Nephron progenitor cell (in vitro differentiated cells): ENCODE measurements around the gene EID2.

Experiments
- DNase-seq: peaks from one replicate; pipeline ENCODE4 v3.0.0; 2021
- H3K27ac Mint-ChIP-seq: 2 replicates; pipeline ENCODE4 v1.8.0; 2021; ENCODE audit warnings: mild to moderate bottlenecking, moderate library complexity, mixed read lengths
- H3K27me3 Mint-ChIP-seq: 2 replicates; pipeline ENCODE4 v1.8.0; 2021; ENCODE audit warnings: mild to moderate bottlenecking, low read depth, mixed read lengths; ENCODE audit not compliant: poor library complexity
- H3K36me3 Mint-ChIP-seq: 2 replicates; pipeline ENCODE4 v1.8.0; 2021; ENCODE audit warnings: low read depth, mixed read lengths
- H3K4me1 Mint-ChIP-seq: 2 replicates; pipeline ENCODE4 v1.8.0; 2021; ENCODE audit warnings: mixed read lengths
- H3K4me3 Mint-ChIP-seq: 2 replicates; pipeline ENCODE4 v1.8.0; 2021; ENCODE audit warnings: mild to moderate bottlenecking, moderate library complexity, mixed read lengths
- H3K9me3 Mint-ChIP-seq: 2 replicates; pipeline ENCODE4 v1.8.0; 2021; ENCODE audit warnings: mild to moderate bottlenecking, moderate library complexity, mixed read lengths
- TF ChIP-seq, protein P1 (sequence below): fragments of 200-600 bp; sonication (generic); IDR thresholded peaks from 2 replicates; pipeline ENCODE4 v1.5.0; 2021; ENCODE audit warnings: antibody characterized with exemption

EID2 gene

DNA sequence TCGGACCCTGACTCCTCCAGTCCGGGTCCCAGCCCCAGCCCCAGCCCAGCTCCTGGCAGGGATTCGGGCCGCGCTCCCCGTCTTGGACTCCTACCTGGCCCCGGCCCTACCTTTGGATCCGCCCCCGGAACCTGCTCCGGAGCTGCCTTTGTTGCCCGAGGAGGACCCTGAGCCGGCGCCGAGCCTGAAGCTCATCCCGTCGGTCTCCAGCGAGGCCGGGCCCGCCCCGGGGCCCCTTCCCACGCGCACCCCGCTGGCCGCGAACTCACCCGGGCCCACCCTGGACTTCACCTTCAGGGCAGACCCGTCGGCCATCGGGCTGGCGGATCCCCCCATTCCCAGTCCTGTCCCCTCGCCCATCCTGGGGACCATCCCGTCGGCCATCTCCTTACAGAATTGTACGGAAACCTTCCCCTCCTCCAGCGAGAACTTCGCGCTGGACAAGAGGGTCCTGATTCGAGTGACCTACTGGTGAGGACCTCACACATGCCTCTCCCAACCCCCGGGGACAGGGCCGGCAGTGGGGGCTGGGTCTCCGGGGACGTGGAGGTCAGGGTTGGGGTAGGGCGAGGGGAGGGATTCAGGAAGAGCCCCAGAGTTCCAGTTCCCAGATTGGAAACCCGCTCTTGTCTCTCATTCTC, 24.3 kb downstream of the EID2 start:
- H3K36me3 Mint-ChIP-seq = peaks cover 5% of the 10 kb centered on the region
- peak; percentile 54 for DNase-seq
- TF ChIP-seq, protein P1, sequence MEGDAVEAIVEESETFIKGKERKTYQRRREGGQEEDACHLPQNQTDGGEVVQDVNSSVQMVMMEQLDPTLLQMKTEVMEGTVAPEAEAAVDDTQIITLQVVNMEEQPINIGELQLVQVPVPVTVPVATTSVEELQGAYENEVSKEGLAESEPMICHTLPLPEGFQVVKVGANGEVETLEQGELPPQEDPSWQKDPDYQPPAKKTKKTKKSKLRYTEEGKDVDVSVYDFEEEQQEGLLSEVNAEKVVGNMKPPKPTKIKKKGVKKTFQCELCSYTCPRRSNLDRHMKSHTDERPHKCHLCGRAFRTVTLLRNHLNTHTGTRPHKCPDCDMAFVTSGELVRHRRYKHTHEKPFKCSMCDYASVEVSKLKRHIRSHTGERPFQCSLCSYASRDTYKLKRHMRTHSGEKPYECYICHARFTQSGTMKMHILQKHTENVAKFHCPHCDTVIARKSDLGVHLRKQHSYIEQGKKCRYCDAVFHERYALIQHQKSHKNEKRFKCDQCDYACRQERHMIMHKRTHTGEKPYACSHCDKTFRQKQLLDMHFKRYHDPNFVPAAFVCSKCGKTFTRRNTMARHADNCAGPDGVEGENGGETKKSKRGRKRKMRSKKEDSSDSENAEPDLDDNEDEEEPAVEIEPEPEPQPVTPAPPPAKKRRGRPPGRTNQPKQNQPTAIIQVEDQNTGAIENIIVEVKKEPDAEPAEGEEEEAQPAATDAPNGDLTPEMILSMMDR = no peak
- H3K27ac Mint-ChIP-seq = peak overlapping the region; percentile 48
- no peaks in the 10 kb centered on the region for H3K9me3 Mint-ChIP-seq
- peaks cover 49% of the 10 kb centered on the region for H3K4me1 Mint-ChIP-seq
- peaks cover 27% of the 10 kb centered on the region for H3K27me3 Mint-ChIP-seq
- H3K4me3 Mint-ChIP-seq = peak overlapping the region; percentile 86

DNA sequence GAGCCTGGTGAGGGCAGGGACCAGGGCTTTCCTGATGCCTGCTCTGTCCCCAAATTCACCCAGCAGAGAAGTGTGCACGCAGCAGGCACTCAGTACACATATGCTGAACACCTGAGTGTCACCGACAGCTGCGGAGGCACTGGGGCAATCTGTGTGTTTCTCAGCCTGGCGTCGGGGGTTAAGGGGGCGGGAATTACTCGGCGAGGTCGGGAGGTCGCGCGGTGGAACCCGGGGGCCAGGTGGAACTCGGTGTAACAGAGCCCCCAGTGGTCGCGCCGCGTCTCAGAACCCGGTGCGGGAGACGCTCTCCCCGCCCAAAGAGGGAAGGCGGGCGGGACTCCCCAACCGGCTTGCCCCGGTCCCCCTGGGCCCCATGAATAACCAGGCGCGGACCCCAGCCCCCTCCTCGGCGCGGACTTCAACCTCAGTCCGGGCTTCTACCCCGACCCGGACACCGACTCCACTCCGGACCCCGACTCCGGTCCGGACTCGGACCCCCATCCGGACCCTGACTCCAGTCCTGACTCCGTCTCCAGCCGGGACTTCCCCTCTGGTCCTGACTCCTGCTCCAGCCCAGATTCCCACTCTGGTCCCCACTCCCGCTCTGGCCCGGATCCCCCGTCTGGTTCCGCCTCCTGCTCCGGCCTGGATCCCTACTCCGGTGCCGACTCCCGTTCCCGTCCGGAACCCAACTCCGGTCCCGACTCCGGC, 25.0 kb downstream of the EID2 start, which contains the start of gene SELENOV:
TSS of gene SELENOV (plus strand) at position 300 of the 711 bp plus-strand sequence. CDS start at position 374, 74 bp downstream.
- Mint-ChIP-seq H3K36me3 (peaks cover 5% of the 10 kb centered on the region), H3K9me3 (no peaks in the 10 kb centered on the region), H3K4me3 (peak within 1 kb of the TSS; percentile 86), H3K4me1 (peaks cover 42% of the 10 kb centered on the region), H3K27me3 (peaks cover 27% of the 10 kb centered on the region), H3K27ac (peak within 1 kb of the TSS; percentile 48)
- TF ChIP-seq, protein P1 = peak; percentile 34
- peak; percentile 72 for DNase-seq

DNA sequence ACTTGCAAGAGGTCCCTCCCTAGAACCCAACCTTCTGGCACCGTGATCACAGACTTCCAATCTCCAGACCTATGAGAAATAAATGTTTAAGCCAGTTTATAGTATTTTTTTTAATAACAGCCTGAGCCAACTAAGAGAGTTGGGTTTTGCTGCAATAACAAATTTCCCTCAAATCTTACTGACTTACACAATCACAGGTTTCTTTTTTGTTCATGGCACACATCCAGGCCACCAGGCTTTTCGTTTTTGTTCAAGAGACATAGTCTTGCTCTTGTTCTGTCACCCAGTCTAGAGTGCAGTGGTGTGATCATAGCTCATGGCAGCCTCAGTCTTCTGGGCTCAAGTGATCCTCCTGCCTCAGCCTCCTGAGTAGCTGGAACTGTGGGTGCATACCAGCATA, 27.0 kb downstream of the EID2 start:
- H3K27ac Mint-ChIP-seq = no peak overlapping the region
- no peaks in the 10 kb centered on the region for H3K9me3 Mint-ChIP-seq
- H3K36me3 Mint-ChIP-seq = peaks cover 5% of the 10 kb centered on the region
- TF ChIP-seq, protein P1 = no peak
- no peak overlapping the region for H3K4me3 Mint-ChIP-seq
- H3K4me1 Mint-ChIP-seq = peaks cover 28% of the 10 kb centered on the region
- DNase-seq = no peak
- H3K27me3 Mint-ChIP-seq = peaks cover 29% of the 10 kb centered on the region

DNA sequence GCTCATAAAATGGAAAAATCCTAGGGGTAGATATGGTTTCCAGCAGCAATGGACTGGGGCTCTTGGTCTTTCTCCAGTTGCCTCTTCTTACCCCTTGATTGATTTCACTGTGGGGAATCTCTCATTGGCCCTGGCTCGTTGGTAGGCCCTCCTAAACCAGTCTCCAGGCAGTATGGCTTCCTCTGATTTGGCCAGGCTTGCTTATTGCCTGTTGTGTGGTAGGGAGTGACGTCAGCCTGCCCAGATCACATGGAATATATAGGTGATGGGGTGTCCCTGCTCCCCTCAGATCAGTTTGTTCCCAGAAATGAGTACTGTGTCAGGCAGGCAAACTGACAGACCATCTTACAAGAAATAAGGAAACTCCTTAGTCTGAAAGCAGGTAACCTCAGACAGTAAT, 30.7 kb downstream of the EID2 start:
- no peak overlapping the region for H3K27ac Mint-ChIP-seq
- TF ChIP-seq, protein P1 = no peak
- peaks cover 16% of the 10 kb centered on the region for H3K36me3 Mint-ChIP-seq
- peaks cover 23% of the 10 kb centered on the region for H3K27me3 Mint-ChIP-seq
- peaks cover 12% of the 10 kb centered on the region for H3K4me1 Mint-ChIP-seq
- H3K4me3 Mint-ChIP-seq = no peak overlapping the region
- peaks cover 10% of the 10 kb centered on the region for H3K9me3 Mint-ChIP-seq
- DNase-seq = no peak

DNA sequence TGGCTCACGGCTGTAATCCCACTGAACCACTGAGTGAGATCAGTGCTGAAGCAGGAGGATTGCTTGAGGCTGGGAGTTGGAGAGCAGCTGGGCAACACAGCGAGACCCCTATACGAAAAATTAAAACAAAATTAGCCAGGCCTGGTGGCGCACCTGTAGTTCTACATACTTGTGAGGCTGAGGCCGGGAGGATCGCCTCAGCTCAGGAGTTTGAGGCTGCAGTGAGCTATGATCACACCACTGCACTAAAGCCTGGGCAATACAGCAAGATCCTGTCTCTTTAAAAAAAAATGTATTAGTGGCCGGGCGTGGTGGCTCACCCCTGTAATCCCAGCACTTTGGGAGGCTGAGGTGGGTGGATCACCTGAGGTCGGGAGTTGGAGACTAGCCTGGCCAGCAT, 31.3 kb downstream of the EID2 start:
- peaks cover 23% of the 10 kb centered on the region for H3K27me3 Mint-ChIP-seq
- no peak for DNase-seq
- H3K4me3 Mint-ChIP-seq = peak overlapping the region; percentile 76
- H3K4me1 Mint-ChIP-seq = peaks cover 14% of the 10 kb centered on the region
- H3K9me3 Mint-ChIP-seq = peaks cover 10% of the 10 kb centered on the region
- no peak overlapping the region for H3K27ac Mint-ChIP-seq
- peaks cover 18% of the 10 kb centered on the region for H3K36me3 Mint-ChIP-seq
- TF ChIP-seq, protein P1 = no peak
